T-helper 1 cell (primary cell): Measurements from ENCODE around the gene TAS2R31.
"Not testable (repeated sequence)": the region's sequence is repeated elsewhere in the genome, so short reads cannot be mapped to it uniquely, and the experiment has no call there.

ENCODE experiments used
- DNase-seq, 5 donors: peaks; one replicate each; pipeline ENCODE4 v3.0.0-alpha.2; 2012 to 2020
- total RNA-seq, 4 donors: gene quantifications; one replicate each; lab custom pipeline; 2026; lab: John Stamatoyannopoulos, UW

Gene TAS2R31, protein sequence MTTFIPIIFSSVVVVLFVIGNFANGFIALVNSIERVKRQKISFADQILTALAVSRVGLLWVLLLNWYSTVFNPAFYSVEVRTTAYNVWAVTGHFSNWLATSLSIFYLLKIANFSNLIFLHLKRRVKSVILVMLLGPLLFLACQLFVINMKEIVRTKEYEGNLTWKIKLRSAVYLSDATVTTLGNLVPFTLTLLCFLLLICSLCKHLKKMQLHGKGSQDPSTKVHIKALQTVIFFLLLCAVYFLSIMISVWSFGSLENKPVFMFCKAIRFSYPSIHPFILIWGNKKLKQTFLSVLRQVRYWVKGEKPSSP
- 0 to 1.5 (median 0.97) reads per million in 4 donors for total RNA-seq

DNA sequence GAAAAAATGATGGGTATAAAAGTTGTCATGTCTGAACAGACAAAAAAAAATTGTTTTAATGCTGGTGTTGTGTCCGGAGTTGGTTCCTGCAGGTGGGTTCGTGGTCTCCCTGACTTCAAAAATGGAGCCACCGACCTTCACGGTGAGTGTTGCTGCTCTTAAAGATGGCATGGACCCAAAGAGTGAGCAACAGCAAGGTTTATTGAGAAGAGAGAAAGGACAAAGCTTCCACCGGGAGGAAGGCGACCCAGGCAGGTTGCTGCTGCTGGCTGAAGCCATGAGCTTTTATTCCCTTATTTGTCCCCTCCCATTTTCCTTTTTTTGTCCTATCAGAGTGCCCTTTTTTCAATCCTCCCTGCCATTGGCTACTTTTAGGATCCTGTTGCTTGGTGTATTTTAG is at the start of gene TAS2R31:
Gene TAS2R31, minus strand, starts transcription at position 101 of the 400 bp plus-strand sequence. Its CDS starts 72 bp downstream, at position 29.
- DNase-seq = no peak

DNA sequence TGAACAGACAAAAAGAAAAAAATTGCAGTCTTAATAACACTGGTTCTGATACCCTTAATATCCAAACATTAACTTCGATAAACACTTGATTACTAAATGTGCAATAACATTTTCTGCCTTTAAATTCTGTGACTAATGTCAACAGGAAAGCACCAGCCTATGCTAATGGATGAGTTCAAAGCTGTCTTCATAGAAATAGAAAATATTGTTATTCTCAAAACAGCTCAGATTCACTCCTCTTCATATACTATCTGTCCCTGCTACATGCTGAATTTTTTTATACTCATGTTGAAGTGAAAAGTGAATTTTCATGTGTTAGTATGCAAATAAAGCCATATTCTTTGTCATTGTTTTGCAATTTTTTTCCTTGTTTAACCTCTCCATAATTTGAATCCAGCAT is 47.0 kb upstream of the TAS2R31 start:
- no peak for DNase-seq

DNA sequence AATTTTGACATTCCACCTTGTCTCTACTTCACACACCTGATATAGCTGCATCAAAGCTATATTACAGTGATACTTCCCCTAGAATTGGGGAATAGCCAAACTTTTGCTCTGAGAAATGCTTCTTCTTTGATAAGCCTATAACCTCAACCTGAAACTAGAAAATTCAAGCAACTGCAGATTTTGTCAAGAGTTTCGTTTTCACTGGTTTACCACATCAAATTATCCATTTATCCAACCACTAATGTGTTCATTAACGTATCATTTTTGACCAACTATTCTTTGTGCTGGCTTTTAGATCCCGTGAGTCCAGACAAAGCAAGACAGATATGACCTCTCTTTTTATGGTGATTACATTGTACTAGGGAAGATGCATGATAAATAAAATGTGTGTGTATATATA is 44.4 kb upstream of the TAS2R31 start:
- no peak for DNase-seq

DNA sequence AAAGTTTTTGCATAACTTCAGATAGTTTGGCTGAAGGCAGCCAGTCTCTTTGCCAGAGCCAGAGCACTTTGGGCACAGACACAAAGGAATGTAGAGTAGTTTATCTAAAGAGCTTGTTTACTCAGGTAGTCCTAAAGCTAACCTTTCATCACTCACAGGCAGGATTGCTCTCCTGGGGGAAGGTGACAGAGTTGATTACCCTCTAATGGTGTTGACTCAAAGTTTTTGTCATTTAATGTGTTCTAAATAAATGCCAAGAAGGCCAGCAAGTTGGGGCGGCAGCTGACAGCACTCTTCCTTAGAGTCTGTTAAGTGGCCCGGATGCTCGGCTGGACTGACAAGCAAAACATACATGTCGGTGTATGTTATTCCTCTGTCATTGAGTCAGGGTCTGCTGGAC is 40.2 kb upstream of the TAS2R31 start:
- no peak for DNase-seq

DNA sequence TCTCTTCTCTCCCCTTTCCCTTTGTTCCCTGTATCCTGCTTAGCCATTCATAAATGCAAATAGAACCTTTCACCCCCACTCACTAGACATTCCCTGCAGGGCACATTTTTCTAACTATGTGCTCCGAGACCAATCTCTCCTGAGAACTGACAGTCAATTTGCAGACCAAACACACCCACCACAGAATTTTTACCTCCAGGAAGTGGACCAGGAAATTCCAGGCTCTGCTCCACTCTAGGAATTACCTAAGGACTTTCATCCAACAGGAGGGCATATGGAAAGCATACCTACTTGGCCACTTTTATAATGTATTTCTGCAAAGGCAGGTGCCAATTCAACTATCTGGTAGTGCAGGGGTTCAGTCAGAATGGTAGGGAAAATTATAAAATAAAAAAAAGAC is 39.8 kb upstream of the TAS2R31 start:
- DNase-seq = no peak

DNA sequence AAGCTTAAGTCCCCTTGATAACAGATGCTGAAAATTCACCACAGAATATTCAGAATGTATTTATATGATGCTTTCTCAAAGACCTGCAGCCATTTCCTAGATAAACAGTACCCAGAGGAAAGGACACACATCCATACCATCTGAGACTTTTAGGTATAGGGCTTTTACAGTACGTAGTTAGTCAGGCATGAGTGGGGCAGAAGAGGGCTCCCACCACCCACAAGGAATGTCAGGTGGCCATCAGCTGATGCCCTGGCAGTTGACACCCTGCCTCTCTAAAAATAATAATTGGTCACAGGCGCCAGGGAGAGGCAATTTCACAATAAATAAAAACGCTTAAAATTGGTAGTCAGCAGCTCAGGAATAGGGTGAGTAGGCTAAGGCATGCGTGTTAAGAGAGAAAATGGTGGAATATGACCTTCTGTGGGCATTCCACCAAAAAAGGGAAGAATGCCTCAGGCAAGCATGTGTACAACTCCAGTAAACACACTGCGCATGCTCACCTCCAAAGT is 38.7 kb upstream of the TAS2R31 start:
- DNase-seq = no peak

DNA sequence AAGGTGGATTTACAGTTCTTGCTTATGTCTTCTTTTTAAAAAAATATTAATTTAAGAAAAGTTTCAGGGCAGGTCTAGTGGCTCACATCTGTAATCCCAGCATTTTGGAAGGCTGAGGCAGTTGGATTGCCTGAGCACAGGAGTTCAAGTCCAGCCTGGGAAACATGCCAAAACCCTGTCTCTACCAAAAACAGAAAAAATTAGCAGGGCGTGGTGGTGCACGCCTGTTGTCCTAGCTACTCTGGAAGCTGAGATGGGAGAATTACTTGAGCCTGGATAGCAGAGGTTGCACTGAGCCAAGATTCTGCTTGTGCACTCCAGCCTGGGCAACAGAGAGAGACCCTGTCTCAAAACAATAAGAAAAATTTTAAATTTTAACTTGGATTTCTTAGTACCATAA is 36.3 kb upstream of the TAS2R31 start:
- no peak for DNase-seq

DNA sequence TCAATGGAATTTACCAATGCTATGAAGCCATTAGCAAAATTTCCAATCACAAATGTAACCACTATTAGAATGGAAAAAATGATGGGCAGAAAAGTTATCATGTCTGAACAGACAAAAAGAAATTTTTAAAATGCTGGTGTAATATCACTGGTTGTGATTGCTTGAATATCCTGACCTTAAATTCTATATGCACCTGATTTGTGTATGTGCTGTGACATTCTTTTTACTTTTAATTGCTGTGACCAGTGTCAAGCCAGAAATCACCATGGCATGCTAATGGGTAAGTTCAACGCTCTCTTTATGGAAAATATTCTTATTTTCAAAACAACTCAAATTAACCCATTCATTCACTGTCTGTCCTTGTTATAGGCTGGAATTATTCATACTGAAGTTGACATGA is 31.0 kb upstream of the TAS2R31 start, which contains the start of gene TAS2R46:
Gene TAS2R46, minus strand, starts transcription at position 101 of the 400 bp plus-strand sequence. Its CDS starts 0 bp downstream, at position 101.
- DNase-seq = not testable (repeated sequence)

DNA sequence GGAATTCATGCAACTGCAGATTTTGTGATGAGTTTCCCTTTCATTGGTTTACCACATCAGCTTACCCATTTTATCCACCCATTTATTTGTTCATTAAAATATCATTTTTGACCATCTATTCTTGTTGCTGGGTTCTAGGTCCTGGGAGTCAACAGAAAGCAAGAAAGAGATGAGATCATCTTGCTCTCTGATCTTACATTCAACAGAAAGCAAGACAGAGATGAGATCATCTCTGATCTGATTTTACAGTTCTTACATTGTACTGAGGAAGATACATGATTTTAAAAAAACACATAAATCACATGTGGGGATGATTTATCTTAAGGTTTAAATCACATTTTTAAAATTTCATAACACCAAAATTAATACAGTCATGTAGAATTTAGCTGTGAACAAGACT is 28.6 kb upstream of the TAS2R31 start:
- no peak for DNase-seq

DNA sequence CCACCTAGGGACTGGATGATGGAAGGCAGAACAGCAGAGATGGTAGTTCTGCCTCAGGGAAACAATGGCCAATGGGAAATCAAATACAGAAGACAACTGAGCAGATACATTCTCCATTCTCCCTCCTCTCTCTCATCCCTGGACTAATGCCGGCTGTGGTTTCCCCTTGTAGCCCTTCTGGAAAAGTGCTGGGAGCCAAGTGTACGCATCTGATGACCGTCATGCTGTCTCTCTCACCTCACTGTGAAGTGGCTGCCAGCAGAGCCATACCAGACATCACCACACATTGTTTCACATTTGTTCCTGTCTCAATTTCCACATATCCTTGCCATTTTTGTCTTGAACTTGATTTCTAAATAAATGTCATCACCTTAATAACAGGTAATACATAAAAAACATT is 27.8 kb upstream of the TAS2R31 start:
- no peak for DNase-seq

DNA sequence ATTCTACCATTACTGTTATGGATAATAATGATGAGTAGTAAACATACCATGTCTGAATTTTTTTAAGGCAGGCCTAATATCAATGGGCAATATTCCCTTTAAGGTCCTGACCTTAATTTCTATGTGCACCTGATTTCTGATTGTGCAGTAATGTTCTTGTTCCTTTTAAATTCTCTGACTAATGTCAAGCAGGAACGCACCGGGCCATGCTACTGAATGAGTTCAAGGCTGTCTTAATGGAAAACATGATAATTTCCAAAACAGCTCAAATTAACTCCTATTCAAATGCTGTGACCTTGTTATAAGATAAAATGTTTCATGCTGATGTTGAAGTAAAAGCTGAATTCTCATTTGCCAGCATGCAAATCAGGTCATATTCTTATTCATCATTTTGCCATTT is 24.1 kb upstream of the TAS2R31 start:
- no peak for DNase-seq

DNA sequence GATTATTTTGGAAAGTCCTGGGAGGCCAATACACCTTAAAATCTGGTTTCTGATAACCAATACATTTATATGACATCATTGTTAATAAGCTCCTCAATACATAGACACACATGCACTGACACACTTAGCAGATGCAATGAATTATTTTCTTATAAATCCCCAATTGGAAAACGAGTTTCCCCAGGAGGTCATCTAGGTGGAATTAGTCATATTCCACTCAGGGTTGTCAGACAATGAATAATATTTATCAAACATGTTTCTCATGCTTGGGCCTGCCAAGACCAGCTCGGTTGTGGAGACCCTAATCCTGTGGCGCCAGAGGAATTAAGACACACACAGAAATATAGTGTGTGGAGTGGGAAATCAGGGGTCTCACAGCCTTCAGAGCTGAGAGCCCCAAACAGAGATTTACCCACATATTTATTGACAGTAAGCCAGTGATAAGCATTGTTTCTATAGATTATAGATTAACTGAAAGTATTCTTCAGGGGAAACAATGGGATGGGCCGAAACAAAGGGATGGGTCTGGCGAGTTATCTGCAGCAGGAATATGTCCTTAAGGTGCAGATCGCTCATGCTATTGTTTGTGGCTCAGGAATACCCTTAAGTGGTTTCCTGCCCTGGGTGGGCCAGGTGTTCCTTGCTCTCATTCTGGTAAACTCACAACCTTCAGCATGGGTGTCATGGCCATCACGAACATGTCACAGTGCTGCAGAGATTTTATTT is 18.8 kb upstream of the TAS2R31 start:
- not testable (repeated sequence) for DNase-seq

DNA sequence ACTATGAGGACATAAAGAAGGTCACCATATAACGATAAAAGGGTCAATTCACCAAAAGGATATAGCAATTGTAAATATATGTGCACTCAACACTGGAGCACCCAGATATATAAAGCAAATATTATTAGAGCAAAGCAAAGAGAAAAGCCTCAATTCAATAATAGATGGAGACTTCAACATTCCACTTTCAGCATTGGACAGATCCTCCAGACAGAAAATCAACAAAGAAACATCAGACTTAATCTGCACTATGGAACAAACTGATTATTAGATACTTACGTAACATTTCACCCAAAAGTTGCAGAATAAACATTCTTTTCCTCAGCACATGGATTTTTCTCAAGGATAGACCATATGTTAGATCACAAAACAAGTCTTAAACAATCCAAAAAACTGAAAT is 10.2 kb upstream of the TAS2R31 start:
- DNase-seq = not testable (repeated sequence)

DNA sequence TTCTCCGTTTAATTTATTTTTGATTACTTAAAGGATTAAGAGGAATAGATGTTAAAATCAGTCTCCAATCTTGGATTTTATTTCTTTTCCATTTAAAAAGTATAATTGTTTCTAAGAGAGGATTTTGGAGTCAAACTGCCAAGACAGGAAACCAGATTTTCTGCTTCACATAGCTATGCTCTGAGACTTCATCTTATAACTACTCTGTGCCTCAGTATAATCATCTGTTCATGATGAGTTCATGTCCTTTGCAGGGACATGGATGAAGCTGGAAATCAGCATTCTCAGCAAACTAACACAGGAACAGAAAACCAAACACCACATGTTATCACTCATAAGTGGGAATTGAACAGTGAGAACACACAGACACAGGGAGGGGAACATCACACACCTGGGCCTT is 9.0 kb upstream of the TAS2R31 start:
- DNase-seq = no peak

DNA sequence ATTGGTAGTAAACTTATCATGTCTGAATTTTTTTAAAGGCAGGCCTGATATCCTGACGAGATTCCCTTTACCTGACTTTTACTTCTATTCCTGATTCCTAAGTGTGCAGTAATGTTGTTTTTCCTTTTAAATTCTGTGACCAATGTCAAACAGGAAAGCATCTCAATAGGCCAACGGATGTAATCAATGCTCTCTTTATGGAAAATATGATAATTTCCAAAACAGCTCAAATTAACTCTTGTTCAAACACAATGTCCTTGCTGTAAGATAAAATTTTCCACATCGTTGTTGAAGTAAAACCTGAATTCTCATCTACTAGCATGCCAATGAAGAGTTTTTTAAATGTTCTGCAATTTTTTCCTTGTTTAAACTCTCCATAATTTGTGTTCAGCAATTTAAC is 8.0 kb upstream of the TAS2R31 start:
- DNase-seq = no peak

DNA sequence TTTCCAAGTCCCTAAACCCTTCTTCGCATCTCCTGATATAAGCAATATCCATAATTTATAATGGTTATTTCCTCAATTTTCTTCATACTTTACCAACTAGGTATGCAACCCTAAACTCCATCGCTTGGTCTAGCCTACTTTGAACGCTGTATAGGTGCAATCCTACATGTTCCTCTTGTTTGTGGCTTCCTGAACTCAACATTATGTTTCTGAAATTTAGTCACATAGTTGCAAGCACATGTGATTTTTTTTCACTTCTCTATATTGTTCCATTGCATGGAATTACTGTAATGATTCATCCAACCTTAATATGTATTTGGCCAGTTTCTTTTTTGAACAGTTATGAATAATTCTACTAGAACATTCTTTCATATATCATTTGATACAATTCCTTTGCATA is 2.8 kb upstream of the TAS2R31 start:
- not testable (repeated sequence) for DNase-seq

DNA sequence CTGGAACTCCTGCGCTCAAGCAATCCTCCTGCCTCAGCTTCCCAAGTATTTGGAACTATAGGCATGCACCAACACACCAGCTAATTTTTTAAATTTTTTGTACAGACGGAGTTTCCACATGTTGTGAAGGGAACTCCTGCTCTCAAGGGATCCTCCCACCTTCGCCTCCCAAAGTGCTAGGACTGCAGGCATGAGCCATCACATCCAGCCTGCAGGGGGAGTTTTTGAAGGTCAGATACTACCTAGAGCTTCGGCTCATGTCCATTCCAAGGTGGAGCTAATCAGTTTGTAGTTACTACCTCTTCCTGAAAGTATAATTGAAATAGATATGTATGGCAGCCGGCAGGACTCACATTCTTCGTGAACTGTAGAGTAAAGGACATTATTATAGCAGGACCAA is 5.1 kb downstream of the TAS2R31 start:
- no peak for DNase-seq

DNA sequence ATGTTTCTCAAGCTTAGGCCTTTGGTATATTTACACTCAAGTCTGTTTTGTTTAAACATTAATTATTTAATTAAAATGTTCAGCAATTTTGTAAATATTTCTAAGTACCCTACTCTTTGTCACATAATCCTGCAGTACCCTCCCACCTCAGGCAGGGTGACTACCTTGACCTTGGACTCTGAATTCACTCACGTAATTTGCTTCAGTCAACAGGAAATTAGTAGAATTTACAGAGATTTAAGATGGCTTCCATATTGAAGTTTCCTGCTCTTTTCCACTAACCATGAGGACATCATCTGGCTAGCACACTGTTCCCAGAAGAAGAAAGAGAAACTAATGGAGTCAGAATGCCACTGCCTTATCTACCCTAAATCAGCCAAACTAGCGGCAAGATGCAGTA is 7.8 kb downstream of the TAS2R31 start:
- no peak for DNase-seq

DNA sequence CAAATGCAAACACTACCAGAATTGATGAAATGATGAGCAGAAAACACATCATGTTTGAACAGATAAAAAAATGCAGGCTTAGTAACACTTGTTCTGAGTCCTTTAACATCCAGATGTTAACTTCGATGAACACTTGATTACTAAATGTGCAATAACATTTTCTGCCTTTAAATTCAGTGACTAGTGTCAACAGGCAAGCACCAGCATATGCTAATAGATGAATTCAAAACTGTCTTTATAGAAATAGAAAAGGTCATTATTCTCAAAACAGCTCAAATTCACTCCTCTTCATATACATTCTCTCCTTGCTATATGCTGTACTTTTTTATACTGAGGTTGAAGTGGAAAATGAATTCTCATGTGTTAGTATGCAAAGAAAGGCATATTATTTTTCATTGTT is 8.7 kb downstream of the TAS2R31 start, which contains the start of gene TAS2R19:
Gene TAS2R19, minus strand, starts transcription at position 101 of the 400 bp plus-strand sequence. Its CDS starts 49 bp downstream, at position 52.
- DNase-seq = no peak

DNA sequence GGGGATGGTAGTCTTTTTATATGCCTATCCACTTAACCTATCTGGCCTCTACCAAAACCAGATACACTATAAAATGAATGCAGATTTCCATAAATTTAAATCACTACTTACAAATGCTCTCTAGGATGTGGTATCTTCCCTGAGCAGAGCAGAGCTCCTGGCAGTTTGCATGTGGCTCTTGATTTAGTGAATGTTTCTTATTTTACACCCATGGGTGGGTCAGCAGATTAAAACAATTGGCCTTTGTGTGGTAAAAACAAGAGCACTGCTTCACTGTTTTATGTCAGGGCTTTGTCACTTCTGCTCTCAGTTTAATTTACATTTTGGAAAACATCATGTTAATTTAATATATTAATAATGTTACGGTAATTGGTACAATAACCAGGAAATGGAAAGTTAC is 14.3 kb downstream of the TAS2R31 start:
- DNase-seq = no peak

DNA sequence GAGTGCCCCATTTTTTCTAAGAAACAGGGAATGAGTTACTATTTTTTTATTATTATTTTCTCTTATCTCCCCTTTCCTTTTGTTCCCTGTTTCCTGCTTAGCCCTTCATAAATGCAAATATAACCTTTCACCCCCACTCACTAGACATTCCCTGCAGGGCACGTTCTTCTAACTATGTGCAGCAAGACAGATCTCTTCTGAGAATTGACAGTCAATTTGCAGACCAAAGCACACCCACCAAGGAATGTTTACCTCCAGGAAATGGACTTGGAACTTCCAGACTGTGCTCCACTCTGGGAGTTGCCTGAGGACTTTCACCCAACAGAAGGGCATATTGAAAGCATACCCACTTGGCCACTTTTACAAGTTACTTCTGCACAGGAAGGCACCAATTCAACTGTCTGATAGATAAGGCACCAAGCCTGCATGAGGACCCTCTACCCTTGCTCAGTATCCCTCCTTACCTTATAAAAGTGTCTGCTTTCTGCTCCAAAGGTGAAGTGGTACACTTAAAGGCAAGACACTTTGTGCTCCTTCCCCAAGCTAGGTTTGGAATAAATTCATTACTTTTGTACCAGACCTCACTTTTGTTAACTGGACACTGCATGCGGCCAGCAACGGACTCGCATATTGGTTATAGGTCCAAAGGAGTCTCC is 15.3 kb downstream of the TAS2R31 start:
- DNase-seq = no peak

DNA sequence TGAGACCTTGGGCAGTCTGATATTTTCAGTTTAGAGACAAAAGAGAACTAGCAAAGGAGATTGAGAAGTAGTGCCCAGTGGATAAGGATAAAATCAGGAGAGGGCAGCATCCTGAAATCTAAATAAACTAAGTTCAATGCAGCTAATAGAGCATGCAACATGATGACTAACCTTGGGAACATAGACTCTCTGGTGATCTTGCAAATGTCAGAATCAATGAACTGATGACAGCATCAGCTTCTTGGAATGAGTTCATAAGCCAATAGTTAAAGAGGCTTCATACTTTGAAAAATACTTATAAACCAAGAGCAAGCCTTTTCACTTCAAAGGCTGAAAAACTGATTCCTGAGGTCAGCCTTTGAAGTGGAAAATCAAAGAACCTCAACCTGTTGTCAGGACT is 17.0 kb downstream of the TAS2R31 start:
- DNase-seq = no peak

DNA sequence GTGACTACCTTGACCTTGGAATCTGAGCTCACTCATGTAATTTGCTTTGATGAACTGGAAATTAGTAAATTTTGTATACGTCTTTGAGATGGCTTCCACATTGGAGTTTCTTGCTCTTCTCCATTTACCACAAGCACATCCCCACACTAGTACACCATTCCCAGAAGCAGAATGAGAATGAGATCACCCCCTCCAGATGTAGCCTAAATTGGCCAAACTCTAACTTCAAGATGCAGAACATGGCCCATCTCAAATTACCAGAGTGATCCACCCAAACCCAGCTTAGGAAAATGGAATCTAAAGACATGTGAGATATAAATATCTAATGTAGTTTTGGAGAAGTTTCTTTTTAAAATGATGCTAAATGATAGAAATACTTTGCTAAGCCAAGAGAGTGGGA is 23.6 kb downstream of the TAS2R31 start:
- no peak for DNase-seq
